ENCODE results near the gene PAX7.

The PAX7 gene

DNA sequence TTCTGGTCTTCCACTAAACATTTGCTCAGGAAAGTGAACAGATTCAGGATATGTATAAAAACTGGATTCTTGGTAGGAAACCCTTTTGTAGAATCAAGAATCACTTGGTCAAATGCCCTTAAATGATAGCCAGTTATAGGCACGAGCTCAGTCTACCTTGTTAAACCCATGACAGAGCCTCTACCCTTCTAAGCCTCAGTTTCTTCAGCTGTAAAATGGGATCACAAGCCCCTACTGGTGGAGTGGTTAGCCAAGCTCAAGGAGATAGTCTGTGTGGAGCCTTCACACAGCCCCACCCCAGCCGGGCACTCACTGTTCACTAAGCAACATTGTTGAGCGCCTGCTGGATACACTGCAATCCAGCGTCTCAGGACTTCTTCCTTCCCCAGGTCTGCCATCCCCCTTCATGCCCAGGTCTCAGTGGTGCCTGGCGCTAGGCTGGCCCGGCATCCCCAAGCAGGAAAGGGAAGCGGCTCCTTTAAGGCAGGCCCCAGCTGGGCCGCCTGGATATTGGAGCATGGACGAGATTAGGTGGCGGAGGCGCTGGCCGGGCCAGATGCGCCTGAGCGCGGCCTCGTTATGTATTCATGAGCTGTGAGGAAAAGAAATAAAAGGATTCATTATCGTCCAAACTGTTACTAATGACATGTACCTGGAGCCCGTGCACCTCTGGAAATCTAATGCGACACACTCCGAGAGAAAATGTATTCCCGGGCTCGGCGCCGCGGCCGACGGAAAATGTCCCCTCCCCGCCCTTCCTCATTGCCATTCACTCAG is 153.2 kb downstream of the PAX7 start:
- TF ChIP-seq CTCF (IDR thresholded peaks at IDR 0.05), result no peak

DNA sequence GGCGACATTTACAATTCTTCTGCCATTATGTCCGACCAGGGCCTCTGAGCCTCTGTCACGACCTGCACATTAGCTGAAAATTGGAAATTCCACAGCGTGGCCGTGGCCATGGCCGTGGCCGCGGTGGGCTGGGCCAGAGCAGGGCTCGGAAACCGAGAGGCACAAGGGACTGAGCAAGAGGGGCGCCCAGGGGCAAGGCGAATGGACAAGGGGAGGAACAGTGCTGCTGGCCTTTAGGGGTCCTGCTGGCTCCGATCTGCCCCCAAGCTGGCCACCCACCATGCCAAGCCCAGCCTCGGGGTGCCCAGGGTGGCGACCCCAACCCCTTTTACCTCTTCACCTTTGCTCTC is 153.8 kb downstream of the PAX7 start:
- TF ChIP-seq CTCF (IDR thresholded peaks at IDR 0.05), result no peak

DNA sequence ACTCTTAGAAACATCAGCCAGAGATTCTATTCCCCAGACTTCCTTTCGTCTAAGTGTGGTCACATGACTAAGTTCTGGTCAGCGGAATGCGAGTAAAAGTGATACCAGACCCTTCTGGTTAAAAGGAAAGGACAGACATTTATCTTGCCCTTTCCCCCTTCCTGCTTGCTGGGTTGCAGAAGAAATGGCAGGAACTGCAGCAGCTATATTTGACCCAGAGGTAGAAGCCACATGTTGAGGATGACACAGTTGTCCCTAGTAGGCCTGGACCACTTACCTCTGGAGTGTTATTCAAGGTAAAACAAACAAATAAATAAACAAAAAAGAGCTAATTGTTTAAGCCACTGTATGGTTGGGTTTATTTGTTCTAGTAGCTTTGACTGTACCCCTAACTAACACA is 155.5 kb downstream of the PAX7 start:
- TF ChIP-seq CTCF (IDR thresholded peaks at IDR 0.05), result no peak

GRCh38 chr1:18787825-18788385 is 157.3 kb downstream of the PAX7 start:
- no peak for TF ChIP-seq CTCF (IDR thresholded peaks at IDR 0.05)

DNA sequence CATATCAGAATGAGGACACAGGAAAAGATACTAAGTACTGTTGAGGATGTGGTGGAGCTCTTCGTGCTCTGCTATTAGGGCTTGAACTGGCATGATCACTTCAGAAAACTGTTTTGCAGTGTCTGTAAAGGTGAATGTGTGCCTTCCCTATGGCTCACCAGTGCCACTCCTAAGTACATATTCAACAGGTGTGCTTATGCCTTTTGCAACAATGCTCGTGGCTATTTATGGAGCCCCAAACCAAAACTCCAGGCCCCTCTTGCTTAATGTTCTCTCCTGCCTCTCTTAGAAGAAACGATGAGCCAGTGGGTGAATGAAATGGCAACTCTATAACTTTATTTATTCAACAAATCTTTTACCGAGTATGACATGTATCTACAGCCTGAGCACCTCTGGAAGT is 158.6 kb downstream of the PAX7 start:
- no peak for TF ChIP-seq CTCF (IDR thresholded peaks at IDR 0.05)

DNA sequence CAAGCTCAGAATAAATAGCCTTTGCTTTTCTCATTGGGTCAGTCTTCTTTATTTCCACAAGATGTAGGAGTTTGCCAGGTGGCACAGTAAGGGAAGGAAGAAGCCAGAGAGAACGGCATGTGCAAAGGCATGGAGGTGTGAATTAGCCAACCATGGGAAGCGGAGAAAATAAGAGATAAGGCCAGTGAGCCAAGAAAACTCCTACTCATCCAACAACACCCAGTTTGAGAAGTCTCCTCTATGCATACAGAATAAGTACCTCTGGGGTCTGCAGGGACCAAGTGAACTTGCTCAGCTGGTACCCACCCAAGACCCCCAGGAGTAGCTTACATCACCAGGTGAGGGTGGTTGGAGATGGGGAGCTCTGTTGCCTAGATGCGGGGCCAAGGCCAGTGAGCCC is 162.1 kb downstream of the PAX7 start:
- TF ChIP-seq CTCF (IDR thresholded peaks at IDR 0.05), result no peak

DNA sequence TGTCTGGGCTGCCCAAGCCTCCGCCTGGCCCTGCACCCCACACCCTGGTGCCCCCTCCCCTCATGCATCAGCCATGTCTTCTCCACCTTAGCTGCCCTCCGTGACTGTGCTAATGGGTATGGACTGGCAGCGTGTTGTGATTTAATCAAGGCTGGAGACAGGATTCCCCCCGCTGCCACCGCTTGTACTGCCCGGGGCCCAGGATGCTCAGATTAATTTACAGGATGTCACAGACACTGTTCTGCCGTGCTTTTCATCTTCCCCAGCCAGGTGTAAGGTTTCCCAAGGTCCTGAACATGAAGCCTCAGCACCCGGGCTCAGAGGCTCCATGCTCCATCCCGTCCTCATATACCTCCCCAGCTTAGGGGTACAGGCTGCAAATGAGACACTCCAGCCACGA is 162.5 kb downstream of the PAX7 start:
- no peak for TF ChIP-seq CTCF (IDR thresholded peaks at IDR 0.05)

Measured in LNCAP (cell line).